HG03442 (cell line): ENCODE data around the gene NSUN7.

Experiments
- ATAC-seq: cut with Tn5 transposase; IDR thresholded peaks from one replicate; pipeline ENCODE4 v1.9.1; 2021; ENCODE audit warnings: mild to moderate bottlenecking, moderate library complexity; ENCODE audit not compliant: unreplicated experiment

Gene NSUN7

DNA sequence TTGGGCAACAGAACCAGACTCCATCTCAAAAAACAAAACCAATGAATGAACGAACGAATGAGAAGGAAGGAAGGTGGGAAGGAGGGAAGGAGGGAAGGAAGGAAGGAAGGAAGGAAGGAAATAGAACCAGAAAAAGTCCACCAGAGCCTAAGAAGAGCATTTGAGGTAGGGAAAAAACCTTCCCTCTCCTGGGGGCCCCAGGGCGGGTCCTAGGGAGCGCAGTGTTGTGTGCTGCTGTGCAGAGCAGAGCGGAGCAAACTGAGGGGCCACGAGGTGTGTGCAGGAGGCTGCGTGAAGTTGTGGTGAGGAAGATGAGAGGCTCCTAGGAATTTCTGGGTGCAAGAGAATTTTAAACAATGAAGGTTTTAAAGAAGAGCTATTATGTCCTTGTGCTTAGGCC is 16.0 kb upstream of the NSUN7 start:
- ATAC-seq, result no peak

DNA sequence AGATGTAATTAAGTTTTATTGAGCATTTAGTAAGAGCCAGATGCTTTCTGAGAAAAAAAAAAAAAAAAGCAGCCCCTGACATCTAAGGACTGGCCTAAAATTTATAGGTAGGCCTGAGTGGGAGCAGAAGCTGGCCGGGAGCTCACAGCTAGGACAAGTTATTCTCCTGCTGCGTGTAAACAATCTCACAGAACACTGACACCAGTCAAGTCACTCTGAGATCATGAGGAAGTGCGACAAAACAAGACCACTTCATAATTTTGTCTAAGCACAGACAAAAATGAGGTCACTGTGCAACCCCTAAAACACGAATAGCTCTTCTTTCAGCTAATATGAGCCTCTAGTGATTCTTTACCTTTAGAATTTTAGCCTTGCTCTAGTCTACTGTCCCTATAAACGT is 15.3 kb upstream of the NSUN7 start:
- no peak for ATAC-seq

DNA sequence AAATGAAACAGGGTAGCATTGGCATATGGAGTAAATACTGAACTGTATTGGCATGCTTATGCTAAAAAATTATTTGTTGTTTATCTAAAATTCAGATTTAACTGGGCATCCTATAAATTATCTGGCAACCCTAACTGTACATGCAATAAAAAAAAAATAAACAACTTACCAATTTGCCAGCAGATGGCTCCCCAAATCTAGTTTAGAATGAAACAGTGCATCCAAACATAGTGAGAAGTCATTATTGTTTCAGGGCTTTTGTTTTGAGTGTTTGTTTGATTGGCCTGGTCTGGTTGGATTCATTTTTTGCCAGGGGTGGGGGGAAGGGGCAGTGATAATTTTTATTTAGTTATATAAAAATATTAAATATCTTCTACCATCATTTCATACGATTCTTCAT is 12.8 kb upstream of the NSUN7 start:
- no peak for ATAC-seq

DNA sequence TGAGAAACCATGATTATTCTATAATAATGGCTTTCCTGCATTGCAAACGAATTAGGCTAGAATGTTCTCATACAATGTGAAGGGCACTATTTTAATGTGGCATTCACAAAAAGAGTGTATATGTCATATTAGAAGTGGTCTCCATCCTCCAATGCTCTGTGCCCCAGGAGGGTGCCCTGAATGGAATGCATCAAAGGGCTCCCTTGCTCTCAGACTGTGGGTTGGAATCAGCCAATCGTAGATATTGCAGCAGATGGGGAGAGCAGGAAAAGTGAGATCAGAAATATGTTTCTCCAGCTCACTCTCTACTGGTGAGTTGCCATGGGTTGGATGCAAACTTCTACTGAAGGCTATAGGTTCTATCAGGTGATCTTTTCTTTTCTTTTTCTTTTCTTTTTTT is 11.9 kb upstream of the NSUN7 start:
- ATAC-seq, result no peak

DNA sequence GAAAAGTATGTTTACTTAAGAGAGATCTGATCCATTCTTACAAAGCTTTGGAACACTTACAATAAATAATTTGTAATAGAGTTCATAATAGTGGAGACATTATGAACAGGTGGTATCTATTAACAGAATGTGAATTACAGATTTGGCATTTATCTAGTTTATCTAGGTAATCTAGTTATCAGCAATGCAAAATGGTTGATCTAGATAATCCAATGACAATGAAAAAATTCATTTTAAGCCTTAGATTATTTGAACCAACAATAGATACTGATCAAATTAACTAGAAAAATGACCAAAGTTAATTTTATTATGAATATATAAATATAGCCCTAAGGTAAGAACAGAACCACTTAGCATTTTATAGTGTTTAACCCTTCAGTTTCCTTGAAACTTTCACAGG is 10.4 kb upstream of the NSUN7 start:
- ATAC-seq, result no peak

DNA sequence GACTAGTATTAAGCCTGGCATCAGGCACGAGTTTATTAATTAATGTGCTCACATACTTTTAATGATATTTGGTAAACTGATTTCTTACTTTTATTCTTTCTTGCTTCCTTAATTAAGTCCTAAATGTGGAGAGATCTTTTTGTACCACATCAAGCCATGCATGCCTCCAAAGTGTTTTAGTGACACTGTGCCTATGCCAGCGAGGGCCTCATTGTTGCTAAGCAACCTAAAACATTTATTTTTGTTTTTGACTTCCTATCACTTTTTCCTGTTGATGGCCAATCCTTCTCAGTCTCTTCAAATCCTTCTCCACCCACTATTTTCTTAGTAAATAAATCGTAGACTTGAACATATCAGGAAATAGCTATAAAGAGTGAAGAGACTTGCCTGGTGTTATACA is 5.5 kb upstream of the NSUN7 start:
- no peak for ATAC-seq

DNA sequence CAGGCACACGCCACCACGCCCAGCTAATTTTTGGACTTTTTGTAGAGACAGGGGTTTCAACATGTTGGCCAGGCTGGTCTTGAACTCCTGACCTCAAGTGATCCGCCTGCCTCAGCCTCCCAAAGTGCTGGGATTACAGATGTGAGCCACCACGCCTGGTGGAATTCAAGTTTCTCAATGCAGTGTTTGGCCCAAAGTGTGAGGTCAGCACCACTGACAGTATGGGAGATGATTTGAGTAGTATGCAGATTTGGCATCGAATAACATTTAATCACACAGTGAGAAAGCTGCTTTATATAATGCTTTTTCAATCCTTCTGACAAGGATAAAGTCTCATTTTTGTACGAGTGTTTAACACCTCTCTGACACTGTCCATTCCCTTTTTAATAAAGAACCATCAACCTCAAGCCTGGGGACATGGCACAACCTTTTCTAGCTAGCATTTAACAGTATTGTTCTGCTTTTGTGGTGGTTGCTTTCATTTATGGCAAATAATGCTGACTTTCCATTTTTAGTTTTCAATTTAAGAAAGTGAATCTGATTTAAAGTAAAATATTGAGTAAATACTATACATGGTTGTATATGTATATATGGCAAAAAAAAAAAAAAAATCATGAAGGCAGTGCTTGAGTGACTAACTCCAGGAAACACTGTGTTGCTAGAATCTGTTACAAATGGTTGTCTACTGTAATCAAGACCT is 4.3 kb upstream of the NSUN7 start:
- ATAC-seq, result no peak

DNA sequence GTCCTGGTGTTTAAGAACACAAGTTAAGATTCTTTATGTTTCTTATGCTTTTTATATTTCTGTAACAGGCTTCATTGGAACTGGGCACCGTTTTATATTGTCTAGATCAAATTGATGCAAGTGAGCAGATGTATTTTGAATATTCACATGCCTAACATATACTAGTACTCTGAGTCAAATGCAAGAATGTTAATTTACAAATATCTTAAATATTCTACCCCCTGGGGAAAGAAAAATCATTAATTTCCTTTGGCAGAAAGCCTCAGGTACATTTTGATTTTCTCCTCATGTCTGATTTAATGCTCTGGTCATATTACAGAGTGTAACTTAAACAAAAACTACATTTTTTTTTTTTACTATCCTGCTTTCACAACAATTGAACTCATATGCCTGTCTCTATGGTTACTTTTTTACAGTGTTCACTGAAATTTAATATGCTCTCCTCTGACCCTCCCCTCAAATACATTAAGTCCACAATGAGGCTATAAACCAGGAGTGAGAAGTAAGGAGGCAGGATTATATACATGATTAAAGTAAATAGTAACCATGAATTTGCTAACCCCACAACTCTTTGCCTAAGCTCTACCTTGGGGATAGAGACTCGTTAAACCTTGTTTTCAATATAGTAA is 2.4 kb upstream of the NSUN7 start:
- ATAC-seq, result no peak

DNA sequence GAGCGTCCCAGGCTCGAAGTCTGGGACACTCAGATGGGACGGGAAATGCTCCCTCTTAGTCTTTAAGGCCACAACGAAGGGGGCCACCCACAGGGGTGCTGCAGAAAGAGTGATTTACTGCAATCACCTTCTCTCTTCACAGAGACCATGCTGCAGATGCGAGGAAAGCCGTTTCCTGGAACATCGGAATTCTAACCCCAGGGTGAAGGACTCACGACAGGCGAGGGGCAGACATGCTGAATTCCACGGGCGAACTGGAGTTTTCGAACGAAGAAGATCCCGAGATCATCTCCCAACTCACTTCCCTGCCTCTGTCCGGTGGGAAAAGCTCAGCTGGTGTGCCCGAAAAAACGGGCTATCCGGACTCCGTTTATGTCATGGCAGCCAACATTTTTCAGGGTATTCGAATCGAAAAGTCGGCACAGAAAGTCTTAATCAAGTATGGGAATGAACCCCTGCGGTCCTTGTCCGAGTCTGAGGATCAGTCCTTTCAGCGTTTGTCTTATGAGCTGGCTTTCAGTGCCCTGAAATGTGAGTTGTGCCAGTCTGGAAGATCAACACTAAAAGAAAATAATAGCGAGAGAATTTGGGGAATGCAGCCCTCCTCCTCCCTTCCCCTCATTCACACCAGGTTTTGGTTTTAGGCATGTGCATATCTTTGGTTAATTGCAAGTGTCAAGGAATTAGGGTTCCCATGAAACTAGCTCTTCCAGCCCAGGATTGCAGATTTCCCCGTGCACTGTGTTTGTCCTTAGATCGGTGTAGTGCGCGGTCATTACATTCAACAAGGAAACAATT is 905 bp downstream of the NSUN7 start:
- peak; percentile 13 for ATAC-seq

DNA sequence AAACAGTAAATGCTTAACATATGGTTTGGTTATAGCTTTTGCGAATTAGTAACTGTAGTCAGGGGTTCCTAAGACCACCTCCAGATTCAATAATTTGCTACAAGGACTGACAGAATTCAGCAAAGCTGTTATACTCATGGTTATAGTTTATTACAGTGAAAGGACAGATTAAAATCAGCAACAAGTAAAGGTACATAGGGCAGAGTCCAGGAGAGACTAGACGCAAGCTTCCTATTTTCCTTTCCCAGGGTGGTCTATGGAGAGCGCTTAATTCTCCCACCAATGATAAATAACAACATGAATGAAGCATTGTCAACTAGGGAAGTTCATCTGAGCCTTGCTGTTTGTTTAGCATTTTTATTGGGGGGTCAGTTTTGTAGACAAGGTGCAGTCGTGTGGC is 5.9 kb downstream of the NSUN7 start:
- no peak for ATAC-seq

DNA sequence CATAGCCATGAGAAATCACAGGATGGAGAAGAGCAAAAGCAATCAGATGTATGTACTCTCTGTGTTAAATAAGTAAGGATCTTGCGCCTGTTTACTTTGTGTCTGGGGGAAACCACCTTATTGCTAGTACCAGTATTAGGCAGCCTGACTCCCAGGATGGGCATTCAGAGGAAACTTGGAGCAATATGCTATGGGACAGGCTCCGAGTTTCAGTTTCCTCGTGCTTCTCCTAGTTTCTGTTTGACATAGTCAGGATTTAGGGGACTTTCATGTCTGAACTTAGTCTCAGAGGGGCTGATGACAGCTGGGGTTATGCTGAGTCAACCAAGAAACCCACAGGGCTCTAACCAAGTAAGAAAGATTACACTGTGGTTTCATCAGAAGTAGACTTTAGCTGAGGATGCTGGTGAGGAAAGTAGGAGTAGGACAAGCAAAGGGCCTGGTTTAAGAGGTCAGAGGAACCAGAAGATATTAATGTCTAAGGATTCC is 13.5 kb downstream of the NSUN7 start:
- ATAC-seq, result peak; percentile 100

DNA sequence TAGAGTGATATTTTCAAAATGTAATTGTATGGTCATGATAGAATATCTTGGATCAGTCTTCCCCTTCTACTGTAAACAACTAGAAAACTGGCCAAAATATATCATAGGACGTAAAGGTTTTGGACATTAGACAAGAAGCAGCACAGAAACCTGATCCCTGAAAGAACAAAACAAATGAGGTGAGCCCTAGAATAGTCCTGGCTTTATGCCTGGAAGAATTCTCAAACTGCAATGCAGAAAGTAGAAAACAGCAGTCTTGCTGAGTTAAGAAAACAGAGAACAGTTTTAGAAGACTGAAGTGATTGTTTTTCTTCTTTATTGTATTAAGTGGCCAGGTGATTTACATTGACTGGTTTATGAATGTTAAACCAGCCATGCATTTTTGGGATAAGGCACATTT is 19.5 kb downstream of the NSUN7 start:
- no peak for ATAC-seq

DNA sequence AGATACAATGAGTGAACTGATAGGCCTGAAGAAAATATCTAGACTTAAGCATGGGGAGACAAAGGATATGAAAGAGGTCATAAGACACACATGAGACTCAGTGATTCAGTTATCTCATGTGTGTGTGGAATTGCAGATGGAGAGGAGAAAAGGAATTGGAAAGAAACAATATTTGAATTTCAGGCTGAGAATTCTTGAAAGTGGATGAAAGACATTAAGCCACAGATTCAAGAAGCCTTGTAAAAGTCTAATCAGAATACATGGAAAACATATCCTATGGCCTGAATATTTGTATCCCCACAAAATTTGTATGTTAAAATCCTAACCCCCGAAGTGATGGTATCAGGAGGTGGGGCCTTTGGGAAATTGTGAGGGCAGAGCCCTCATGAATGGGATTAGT is 28.3 kb downstream of the NSUN7 start:
- no peak for ATAC-seq

DNA sequence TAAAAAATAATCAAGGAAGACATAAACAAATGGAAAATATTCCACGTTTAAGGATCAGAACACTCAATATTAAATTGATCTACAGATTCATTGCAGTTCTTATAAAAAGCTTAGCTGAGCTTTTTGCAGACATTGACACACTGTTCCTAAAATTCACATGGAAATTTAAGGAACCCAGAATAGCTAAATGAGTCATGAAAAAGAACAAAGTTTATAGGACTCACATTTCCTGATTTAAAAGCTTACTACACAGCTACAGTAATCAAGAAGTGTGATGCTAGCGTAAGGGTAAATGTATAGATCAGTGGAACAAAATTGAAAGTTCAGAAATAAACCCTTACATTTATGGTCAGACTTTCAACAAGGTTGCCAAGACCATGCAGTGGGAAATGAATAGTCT is 33.1 kb downstream of the NSUN7 start:
- ATAC-seq, result no peak

DNA sequence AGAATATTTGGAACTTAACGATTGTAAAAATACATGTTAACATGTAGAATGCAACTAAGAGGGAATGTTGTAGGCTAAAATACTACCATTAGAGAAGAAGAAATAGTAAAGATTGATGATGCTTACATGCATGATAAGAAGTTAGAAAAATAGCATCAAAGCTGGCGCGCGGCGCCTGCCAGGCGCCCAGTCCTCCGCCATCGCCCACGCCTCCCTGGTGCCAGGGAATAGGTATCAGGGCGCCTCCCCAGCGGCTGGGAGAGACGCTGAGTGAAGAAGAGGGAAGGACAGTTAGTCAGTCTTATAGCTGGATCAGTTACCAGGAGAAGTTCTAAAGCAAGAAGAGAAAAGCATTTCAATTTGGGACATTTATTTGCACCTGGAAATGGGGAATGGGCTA is 36.0 kb downstream of the NSUN7 start:
- no peak for ATAC-seq

DNA sequence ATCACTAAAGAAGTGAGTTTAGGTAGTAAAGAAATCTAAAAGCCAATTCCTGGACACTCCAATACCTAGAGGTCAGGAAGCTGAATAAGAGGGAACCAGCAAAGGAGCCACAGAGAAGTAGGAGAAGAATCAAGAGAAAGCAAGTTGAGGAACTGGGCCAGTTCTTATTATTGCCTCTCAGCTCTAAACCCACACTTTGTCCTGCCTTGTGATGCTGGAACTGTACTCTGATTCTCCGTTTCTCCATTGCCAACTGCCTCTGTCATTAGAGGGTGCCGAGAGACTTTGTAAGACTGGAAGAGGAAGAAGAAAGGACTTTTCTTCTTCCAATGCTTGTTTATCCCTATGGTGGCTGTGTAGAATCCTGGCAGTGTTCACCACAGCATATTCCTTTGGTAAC is 38.6 kb downstream of the NSUN7 start:
- no peak for ATAC-seq

DNA sequence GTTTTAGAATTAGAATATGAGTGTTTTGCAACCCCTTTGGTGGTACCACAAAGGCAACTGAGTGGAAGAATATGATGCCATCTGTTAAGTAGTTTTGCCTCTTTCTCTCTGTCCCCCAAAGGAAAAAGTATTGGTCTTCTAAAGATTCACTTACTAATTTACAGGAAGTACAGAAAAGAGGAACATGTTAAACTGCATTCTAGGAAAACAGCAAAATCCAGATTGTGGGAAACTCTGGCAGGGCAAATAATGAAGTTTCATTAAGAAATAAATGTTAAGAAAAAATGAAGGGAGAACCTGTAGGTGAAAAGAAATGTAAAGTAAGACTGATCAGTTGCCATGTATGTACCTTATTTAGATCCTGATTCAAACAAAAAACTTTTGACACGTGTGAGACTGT is 39.3 kb downstream of the NSUN7 start:
- no peak for ATAC-seq

DNA sequence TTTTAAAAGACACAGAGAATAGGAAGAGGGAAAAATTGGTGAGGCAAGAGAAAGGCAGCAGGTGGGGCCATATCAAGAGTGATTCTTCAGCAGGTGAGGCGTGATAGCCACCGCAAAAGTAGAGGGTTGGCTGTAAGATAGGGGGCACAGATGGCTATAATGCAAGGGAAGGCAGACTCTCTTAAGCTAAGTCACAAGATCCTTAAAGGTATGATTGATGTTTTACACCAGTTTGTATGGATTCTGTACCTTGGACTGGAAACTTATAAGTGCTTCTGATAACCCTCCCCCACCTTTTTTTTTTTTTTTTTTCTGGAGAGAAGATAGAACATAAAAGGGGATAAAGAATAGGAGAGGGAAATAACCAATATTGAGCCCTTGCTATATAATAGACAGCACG is 40.0 kb downstream of the NSUN7 start:
- no peak for ATAC-seq

DNA sequence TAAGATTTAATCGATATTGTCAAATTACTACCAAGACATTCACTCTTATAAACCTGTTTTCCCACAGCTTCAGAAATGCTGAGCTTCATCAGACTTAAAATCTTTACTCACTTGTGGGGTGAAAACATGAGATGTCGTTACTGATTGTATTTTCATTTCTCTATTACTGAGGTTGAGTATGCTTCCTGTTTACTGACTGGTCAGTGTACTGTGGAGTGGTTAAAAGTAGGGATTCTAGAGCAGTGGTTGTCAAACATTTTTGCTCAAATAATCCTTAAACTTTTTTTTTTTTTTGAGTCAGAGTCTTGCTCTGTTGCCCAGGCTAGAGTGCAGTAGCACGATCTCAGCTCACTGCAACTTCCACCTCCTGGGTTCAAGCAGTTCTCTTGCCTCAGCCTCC is 50.3 kb downstream of the NSUN7 start:
- ATAC-seq, result peak; percentile 93

DNA sequence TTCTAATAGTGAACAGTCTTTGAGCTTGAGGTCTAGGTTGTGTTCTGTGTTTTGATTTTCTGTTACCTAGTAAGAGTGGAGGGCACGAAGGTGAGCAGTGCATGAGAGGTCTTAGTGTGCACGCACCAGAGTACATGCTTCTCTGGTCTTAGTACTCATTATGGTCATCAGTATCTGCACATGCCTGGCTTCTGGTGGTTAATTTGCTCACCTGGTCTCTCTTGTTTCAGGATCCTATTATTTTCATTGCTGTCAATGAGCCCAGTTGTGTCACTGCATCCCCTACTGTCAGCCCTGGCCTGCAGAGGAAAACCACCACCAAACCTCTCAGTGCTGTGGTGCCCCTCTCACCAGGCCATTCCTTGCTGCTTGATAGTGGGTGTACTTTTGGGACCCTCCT is 54.8 kb downstream of the NSUN7 start:
- no peak for ATAC-seq

DNA sequence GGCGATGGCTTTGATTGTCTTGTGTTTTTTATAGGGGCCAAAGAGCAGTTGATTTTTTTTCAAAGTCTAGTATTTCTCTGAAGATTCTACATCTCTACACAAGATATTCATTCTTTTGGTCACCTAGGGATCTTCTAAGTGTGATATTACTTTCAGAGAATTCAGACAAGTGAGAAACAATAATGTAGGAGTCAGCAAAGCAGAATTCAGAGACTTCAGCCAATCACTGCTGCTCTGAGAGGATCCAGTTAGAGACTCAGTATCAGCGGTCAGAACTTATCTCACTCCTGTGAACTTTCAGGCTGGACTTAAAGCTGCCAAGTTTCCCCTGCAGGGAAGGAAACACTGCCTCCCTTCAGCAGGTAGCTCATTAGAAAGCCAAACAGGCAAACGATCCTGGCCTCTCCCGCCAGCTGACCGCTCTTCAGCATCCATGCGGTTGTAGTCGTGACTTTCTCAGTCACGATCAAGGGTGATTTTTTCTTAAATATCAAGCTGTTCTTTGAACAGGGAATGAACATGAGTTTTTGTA is 59.2 kb downstream of the NSUN7 start:
- no peak for ATAC-seq

DNA sequence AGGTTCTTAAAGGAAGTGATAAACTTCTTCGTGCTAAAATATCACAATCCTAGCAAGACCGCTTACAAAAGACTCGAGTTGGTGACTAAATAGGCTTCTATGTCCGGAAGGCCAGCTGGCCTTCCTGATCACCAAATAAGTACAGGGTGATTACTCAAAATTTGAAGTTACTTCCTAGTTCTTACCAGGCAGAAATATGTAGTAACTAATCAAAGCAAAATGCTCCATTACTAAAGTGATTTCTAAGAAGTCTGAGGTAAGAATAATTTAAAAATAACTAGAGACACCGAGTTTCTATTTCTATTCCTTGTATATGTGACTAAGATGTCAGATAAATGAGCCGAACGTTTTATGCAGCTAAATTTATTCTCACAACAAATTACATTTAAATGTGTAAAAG is 62.2 kb downstream of the NSUN7 start:
- no peak for ATAC-seq
